Esophagus squamous epithelium (tissue), 4 donors: ENCODE data around the gene NR6A1.

Experiments
- CTCF ChIP-seq, 6 experiments: fragments of 450-650 bp in 4 of 6; fragments of 200-600 bp in 2 of 6; sonication (generic) in 2 of 6; IDR thresholded peaks; one replicate each; pipeline ENCODE4 v1.5.1; 2016 to 2019; ENCODE audit warnings: antibody characterized with exemption in 6 of 6, mild to moderate bottlenecking in 4 of 6, moderate library complexity in 4 of 6
- POLR2A ChIP-seq, 4 donors: fragments of 450-650 bp; IDR thresholded peaks; one replicate each; pipeline ENCODE4 v1.6.1; 2017; ENCODE audit warnings: antibody characterized with exemption in 4 of 4, mild to moderate bottlenecking in 4 of 4, moderate library complexity in 3 of 4

- TF ChIP-seq CTCF (IDR thresholded peaks at IDR 0.05) (no peak), POLR2A (IDR thresholded peaks at IDR 0.05) (no peak)
Measured at GRCh38 chr9:124657516-124657915, 113.6 kb downstream of the NR6A1 start.
